Kidney (tissue), 14 donors: Measurements from ENCODE around the gene OSBPL8. TPM values are rescaled to one million over a fixed set of nuclear protein-coding genes. Genes with fewer than 3 reads are reported as not detected.
A peak's percentile ranks its signal among the peaks of the same experiment; 100 is the strongest.
"Not testable (repeated sequence)": the region's sequence is repeated elsewhere in the genome, so short reads cannot be mapped to it uniquely, and the experiment has no call there.

ENCODE experiments used
- DNase-seq, 5 donors: peaks; one replicate each; pipeline ENCODE4 v3.0.0-alpha.2; 2013 to 2020
- FAIRE-seq: peaks from 2 replicates; lab custom pipeline; 2012; peaks lifted over from hg19 to GRCh38; lab: Jason Lieb, UNC
- H3K27ac ChIP-seq, 2 donors: one replicate each; pipeline ENCODE4 v1.7.0; 2013; ENCODE audit warnings: low read depth in 2 of 2, low read length in 2 of 2, inconsistent platforms in 1 of 2
- H3K27me3 ChIP-seq: one replicate; pipeline ENCODE4 v1.7.1; 2013; ENCODE audit warnings: low read length, inconsistent platforms; ENCODE audit not compliant: control insufficient read depth, insufficient read depth
- H3K36me3 ChIP-seq, 3 donors: one replicate each; pipeline versions ENCODE4 v1.7.0 to v1.7.1; 2013; ENCODE audit warnings: low read length in 3 of 3, control low read depth in 1 of 3, inconsistent platforms in 1 of 3; ENCODE audit not compliant: insufficient read depth in 3 of 3, control insufficient read depth in 2 of 3
- H3K4me1 ChIP-seq, 3 donors: one replicate each; pipeline versions ENCODE4 v1.7.0 to v1.7.1; 2013; ENCODE audit warnings: low read length in 3 of 3, inconsistent platforms in 1 of 3, low read depth in 1 of 3; ENCODE audit not compliant: control insufficient read depth in 2 of 3, insufficient read depth in 2 of 3
- H3K4me3 ChIP-seq, 3 donors: one replicate each; pipeline versions ENCODE4 v1.7.0 to v1.8.1; 2013; ENCODE audit warnings: low read length in 3 of 3, control low read depth in 1 of 3, inconsistent platforms in 1 of 3
- H3K9ac ChIP-seq, 3 donors: one replicate each; pipeline versions ENCODE4 v1.7.0 to v1.7.1; 2013; ENCODE audit warnings: low read length in 3 of 3, control low read depth in 1 of 3, inconsistent platforms in 1 of 3
- H3K9me3 ChIP-seq, 3 donors: one replicate each; pipeline versions ENCODE4 v1.7.0 to v1.7.1; 2013; ENCODE audit warnings: low read length in 3 of 3, control low read depth in 1 of 3, inconsistent platforms in 1 of 3; ENCODE audit not compliant: control insufficient read depth in 2 of 3, insufficient read depth in 1 of 3
- CTCF ChIP-seq: IDR thresholded peaks from 3 replicates; pipeline ENCODE4 v1.5.1; 2012; ENCODE audit warnings: mild to moderate bottlenecking, moderate library complexity, borderline replicate concordance; ENCODE audit not compliant: insufficient read depth; ENCODE audit errors: extremely low read depth
- intact Hi-C: fragments of 100-400 bp; cut with DNase I; formaldehyde crosslinking; loops from one replicate; pipeline ENCODE4 v1.11.1; 2022
- polyA plus RNA-seq: library from polyadenylated mRNA; stranded (reverse); fragments of 350-450 nt; fragmentation: Illumina TruSeq; extraction: RNeasy Lipid Tissue Mini Kit (QIAGEN cat#74804); gene quantifications from one replicate; pipeline ENCODE4 v1.2.3, GENCODE V29; 2014; ENCODE audit warnings: low read depth, low replicate concordance; ENCODE audit not compliant: insufficient read depth
- total RNA-seq: library from RNA; stranded (reverse); fragmentation: NEBNext Ultra II Directional; extraction: Animal tissue kit (Norgen Biotek cat#: 25700); gene quantifications from one replicate; pipeline ENCODE4 v1.2.1, GENCODE V29; 2021
- donor health status: control.
- donor health status: control.
- donor health status: control.
- donor health status: control.
- donor health status: control.
- donor health status: DM: yes; HTN: yes; CAD: no.
- donor health status: Normal renal cell carcinoma (clear cell type).

Gene OSBPL8
- total and polyA plus RNA-seq, 2 donors from 2014 or later: 11.5 to 69.7 TPM

GRCh38 chr12:76486011-76486410 lies 73.6 kb downstream of the OSBPL8 start:
- Histone ChIP-seq H3K27ac (no peak overlapping the region), H3K36me3 (peaks cover 0 to 3% (median 0%) of the 10 kb centered on the region in 3 donors), H3K4me1 (peaks cover 0 to 8% (median 0%) of the 10 kb centered on the region in 3 donors), H3K27me3 (no peaks in the 10 kb centered on the region), H3K9me3 (no peaks in the 10 kb centered on the region), H3K9ac (peak overlapping the region in 1 of 3 donors; percentile 34), H3K4me3 (peak overlapping the region; percentile 2 to 67 (median 44))
- FAIRE-seq (peak; percentile 93), DNase-seq (peak in 2 of 5 donors; percentile 10 to 22)
- no peak for TF ChIP-seq CTCF
- intact Hi-C loops: no loop called here

- H3K9me3 ChIP-seq: no peaks in the 10 kb centered on the region
- H3K4me1 ChIP-seq: no peaks in the 10 kb centered on the region
- H3K36me3 ChIP-seq: no peaks in the 10 kb centered on the region
- intact Hi-C loops: no loop called here
- no peak for TF ChIP-seq CTCF
- H3K9ac ChIP-seq: no peak overlapping the region
- DNase-seq (no peak), FAIRE-seq (no peak)
- H3K27me3 ChIP-seq: no peaks in the 10 kb centered on the region
- no peak overlapping the region for H3K27ac ChIP-seq
- no peak overlapping the region for H3K4me3 ChIP-seq
Measured at GRCh38 chr12:76480796-76481195, 78.8 kb downstream of the OSBPL8 start.

DNA sequence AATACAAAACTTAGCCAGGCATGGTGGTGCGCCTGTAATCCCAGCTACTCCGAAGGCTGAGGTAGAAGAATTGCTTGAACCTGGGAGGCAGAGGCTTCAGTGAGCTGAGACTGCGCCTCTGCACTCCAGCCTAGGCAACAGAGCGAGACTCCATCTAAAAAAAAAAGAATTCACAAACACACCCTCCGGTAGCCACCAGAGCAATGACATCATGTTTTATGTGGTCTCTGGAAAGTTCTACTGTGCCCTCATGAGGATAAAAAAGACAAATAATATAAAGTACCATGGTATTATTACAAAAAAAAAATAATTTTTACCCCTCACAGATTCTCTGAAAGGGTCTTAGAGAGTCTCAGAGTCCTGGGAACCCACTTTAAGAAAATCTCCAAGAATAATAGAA lies 81.5 kb downstream of the OSBPL8 start:
- Histone ChIP-seq H3K9me3 (no peaks in the 10 kb centered on the region), H3K4me3 (no peak overlapping the region), H3K9ac (no peak overlapping the region), H3K27ac (no peak overlapping the region), H3K4me1 (no peaks in the 10 kb centered on the region), H3K27me3 (no peaks in the 10 kb centered on the region), H3K36me3 (no peaks in the 10 kb centered on the region)
- TF ChIP-seq CTCF: no peak
- intact Hi-C loops: no loop called here
- no peak for DNase-seq
- FAIRE-seq: no peak

DNA sequence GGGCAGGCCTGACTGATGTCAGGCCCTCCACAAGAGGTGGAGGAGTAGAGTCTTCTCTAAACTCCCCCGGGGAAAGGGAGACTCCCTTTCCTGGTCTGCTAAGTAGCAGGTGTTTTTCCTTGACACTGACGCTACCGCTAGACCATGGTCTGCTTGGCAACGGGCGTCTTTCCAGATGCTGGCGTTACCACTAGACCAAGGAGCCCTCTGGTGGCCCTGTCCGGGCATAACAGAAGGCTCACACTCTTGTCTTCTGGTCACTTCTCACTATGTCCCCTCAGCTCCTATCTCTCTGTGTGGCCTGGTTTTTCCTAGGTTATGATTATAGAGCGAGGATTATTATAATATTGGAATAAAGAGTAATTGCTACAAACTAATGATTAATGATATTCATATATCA lies 86.7 kb downstream of the OSBPL8 start:
- H3K27me3 ChIP-seq, DNase-seq, H3K4me1 ChIP-seq, H3K4me3 ChIP-seq, intact Hi-C loops, H3K27ac ChIP-seq, FAIRE-seq, H3K9ac ChIP-seq, H3K36me3 ChIP-seq, H3K9me3 ChIP-seq: not testable (repeated sequence)
